GM12875 (cell line): Measurements from ENCODE around the gene NCAPD2.

ENCODE experiments used
- H3K4me3 ChIP-seq: one replicate; pipeline ENCODE4 v1.5.1; 2011; ENCODE audit warnings: low read depth, low read length, control low read depth
- TF ChIP-seq, protein P1 (sequence below): IDR thresholded peaks from 2 replicates; pipeline ENCODE4 v1.5.1; 2011; ENCODE audit warnings: low read depth, mild to moderate bottlenecking, control low read depth, inconsistent platforms, low read length, moderate library complexity, borderline replicate concordance; ENCODE audit not compliant: insufficient read depth

The NCAPD2 gene

DNA sequence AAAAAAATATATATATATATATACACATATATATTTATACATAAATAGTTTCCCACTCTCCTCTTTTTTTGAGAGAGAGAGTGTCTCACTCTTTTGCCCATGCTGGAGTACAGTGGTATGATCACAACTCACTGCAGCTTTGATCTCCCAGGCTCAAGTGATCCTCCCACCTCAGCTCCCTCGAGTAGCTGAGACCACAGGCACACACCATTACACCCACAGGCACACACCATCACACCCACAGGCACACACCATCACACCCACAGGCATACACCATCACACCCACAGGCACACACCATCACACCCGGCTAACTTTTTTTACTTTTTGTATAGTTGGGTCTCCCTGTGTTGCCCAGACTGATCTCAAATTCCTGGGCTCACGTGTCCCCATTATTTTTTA, 26.3 kb downstream of the NCAPD2 start:
- H3K4me3 ChIP-seq = no peak overlapping the region
- TF ChIP-seq, protein P1, sequence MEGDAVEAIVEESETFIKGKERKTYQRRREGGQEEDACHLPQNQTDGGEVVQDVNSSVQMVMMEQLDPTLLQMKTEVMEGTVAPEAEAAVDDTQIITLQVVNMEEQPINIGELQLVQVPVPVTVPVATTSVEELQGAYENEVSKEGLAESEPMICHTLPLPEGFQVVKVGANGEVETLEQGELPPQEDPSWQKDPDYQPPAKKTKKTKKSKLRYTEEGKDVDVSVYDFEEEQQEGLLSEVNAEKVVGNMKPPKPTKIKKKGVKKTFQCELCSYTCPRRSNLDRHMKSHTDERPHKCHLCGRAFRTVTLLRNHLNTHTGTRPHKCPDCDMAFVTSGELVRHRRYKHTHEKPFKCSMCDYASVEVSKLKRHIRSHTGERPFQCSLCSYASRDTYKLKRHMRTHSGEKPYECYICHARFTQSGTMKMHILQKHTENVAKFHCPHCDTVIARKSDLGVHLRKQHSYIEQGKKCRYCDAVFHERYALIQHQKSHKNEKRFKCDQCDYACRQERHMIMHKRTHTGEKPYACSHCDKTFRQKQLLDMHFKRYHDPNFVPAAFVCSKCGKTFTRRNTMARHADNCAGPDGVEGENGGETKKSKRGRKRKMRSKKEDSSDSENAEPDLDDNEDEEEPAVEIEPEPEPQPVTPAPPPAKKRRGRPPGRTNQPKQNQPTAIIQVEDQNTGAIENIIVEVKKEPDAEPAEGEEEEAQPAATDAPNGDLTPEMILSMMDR = no peak

DNA sequence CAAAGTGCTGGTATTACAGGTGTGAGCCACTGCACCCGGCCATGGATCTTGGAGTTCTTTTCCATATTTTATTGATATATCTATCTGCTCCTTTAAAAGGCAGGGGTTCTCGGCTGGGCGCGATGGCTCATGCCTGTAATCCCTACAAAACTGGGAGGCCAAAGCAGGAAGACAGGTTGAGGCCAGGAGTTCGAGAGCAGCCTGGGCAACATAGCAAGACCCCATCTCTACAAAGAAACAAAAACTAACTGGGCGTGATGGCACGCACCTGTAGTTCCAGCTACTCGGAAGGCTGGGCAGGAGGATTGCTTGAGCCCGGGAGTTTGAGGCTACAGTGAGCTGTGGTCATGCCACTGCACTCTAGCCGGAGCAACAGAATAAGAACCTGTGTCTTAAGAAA, 28.3 kb downstream of the NCAPD2 start:
- TF ChIP-seq, protein P1 = no peak

DNA sequence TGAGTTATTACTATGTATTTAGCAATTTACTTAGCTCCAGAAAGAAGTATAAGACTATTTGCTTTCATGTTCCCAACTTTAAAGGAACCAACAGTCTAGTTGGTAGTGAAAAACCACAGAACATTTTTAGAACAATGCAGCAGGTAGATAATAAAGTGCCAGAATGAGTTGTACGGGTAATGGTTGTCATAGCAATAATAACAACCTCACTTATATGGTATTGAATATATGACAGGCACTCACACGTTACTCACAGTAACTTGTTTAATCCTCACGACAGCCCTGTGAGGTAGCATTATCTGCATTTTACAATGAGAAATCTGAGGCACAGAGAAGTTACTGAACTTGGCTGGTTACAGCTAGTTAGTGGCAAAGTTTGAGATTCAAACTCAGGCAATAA, 29.8 kb downstream of the NCAPD2 start:
- no peak overlapping the region for H3K4me3 ChIP-seq
- TF ChIP-seq, protein P1 = no peak

More for the DNA sequence above, 28.3 kb downstream of the NCAPD2 start:
- no peak overlapping the region for H3K4me3 ChIP-seq

DNA sequence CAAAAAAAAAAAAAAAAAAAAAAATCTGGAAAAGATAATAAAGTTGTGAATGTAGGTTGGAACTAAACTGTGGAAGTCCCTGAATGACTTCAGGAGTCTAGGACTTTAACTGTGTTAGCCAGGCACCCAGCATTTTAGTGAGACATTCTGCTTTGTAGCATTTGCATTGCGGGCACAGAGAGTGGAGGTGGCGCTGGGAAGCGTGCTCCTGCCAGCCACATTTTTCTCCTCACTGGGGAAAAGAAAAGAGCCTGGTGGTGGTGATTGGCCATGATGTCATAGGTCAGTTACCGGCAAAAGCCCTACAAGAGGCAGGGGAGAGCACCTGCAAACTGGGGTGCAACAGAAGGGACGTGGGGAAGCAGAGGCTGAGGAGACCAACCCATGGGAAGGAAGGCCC, 30.7 kb downstream of the NCAPD2 start:
- TF ChIP-seq, protein P1 = no peak
- no peak overlapping the region for H3K4me3 ChIP-seq

DNA sequence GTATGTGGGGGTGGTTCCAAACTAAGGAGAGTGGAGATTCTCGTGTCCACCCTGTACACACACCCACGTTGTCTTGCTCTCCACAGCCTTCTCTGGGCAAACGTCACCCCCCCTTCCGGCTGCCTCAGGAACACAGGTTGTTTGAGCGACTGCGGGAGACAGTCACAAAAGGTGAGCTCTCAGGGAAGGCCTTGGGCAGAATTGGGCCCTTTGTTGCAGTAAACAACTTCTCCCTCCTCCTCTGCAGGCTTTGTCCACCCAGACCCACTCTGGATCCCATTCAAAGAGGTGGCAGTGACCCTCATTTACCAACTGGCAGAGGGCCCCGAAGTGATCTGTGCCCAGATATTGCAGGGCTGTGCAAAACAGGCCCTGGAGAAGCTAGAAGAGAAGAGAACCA, 32.3 kb downstream of the NCAPD2 start:
- H3K4me3 ChIP-seq = no peak overlapping the region
- TF ChIP-seq, protein P1 = no peak

DNA sequence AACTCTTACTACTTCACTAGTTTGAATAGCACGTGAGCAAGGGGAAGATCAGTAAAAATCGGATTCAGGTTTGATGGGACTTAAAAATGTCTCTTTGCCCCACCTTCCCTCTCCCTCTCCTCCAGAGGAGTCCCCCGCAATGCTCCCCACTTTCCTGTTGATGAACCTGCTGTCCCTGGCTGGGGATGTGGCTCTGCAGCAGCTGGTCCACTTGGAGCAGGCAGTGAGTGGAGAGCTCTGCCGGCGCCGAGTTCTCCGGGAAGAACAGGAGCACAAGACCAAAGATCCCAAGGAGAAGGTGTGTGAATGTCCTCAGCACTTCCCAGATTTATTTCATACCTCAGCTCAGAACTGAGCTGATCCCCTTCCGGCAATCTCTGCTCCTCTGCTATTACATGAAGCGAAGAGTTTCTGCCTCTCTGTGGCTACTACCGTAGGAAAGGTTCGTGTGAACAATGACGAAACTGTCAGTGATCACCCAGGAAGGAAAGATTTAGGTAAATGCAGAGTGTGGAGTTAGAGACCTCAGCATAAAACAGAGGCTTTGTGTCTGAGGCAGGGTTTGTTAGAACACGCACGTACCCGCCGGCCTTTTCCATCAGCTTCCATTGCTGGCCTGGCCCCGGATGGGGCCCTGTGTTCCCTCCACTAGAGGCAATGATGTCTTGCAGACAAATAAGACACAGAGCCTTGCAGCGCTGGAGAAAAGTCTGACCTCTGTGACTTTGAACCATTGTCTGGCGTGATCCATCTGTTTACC, 33.0 kb downstream of the NCAPD2 start:
- no peak overlapping the region for H3K4me3 ChIP-seq
- TF ChIP-seq, protein P1 = no peak

DNA sequence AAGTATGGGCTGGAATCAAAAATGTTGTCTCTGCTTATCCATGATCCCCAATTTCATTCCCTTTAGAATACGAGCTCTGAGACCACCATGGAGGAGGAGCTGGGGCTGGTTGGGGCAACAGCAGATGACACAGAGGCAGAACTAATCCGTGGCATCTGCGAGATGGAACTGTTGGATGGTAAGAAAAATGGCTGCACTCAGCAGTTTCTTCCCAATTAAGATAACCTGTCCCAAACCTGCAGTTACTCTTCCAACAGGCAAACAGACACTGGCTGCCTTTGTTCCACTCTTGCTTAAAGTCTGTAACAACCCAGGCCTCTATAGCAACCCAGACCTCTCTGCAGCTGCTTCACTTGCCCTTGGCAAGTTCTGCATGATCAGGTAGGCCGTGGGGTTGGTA, 33.8 kb downstream of the NCAPD2 start:
- TF ChIP-seq, protein P1 = no peak
- H3K4me3 ChIP-seq = no peak overlapping the region
